Measurements from ENCODE around the gene SLC12A8. TPM values are rescaled to one million over a fixed set of nuclear protein-coding genes. Genes with fewer than 3 reads are reported as not detected.
"Not testable (repeated sequence)": the region's sequence is repeated elsewhere in the genome, so short reads cannot be mapped to it uniquely, and the experiment has no call there.

Gene SLC12A8
- total and polyA plus RNA-seq, 2 donors from 2014 or later: 5.4 to 29.1 TPM

DNA sequence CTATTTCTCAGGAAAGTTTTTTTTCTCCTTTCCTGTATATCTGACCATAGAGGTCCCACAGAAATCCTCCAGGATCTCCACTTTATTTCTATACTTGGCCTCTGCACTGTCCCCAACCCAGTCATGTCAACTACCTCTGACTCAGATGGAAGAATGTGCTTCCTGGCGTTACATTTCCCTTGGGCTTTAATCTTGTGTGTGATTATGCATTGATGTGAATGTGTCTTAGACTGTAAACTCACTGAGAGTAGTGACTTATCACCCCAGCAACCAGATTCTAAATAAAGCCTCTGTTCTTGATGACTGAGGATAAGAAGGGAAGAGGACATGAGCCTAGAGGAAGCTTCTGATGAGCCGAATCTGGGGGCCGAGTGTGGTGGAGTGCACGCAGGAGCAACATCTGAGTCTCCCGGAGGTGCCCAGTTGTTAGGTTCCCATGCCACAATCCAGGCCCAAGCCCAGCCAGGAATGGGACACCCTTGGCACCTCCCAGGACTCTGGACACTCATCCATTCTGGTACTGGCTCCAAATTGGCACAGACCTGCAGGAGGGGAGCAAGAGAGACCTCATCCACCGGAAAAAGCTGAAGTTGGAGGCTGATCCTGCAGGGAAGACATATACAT, 124.7 kb downstream of the SLC12A8 start:
- no peak overlapping the region for H3K4me3 ChIP-seq (ENCODE audit: low read length in 3 of 3)
- intact Hi-C loops (cut with DNase I): no loop called here
- H3K9me3 ChIP-seq (ENCODE audit: control insufficient read depth in 2 of 3, insufficient read depth in 1 of 3, low read length in 3 of 3): no peaks in the 10 kb centered on the region
- H3K9ac ChIP-seq (ENCODE audit: low read length in 3 of 3): no peak overlapping the region
- FAIRE-seq (no peak), DNase-seq (no peak)
- H3K27me3 ChIP-seq (ENCODE audit: control insufficient read depth, insufficient read depth, low read length): no peaks in the 10 kb centered on the region
- no peaks in the 10 kb centered on the region for H3K36me3 ChIP-seq (ENCODE audit: control insufficient read depth in 2 of 3, insufficient read depth in 3 of 3, low read length in 3 of 3)
- no peaks in the 10 kb centered on the region for H3K4me1 ChIP-seq (ENCODE audit: control insufficient read depth in 2 of 3, insufficient read depth in 2 of 3, low read depth in 1 of 3, low read length in 3 of 3)
- H3K27ac ChIP-seq (ENCODE audit: low read depth in 2 of 2, low read length in 2 of 2): no peak overlapping the region
- TF ChIP-seq, protein P1, sequence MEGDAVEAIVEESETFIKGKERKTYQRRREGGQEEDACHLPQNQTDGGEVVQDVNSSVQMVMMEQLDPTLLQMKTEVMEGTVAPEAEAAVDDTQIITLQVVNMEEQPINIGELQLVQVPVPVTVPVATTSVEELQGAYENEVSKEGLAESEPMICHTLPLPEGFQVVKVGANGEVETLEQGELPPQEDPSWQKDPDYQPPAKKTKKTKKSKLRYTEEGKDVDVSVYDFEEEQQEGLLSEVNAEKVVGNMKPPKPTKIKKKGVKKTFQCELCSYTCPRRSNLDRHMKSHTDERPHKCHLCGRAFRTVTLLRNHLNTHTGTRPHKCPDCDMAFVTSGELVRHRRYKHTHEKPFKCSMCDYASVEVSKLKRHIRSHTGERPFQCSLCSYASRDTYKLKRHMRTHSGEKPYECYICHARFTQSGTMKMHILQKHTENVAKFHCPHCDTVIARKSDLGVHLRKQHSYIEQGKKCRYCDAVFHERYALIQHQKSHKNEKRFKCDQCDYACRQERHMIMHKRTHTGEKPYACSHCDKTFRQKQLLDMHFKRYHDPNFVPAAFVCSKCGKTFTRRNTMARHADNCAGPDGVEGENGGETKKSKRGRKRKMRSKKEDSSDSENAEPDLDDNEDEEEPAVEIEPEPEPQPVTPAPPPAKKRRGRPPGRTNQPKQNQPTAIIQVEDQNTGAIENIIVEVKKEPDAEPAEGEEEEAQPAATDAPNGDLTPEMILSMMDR (IDR thresholded peaks at IDR 0.05; ENCODE audit: borderline replicate concordance, extremely low read depth, insufficient read depth): no peak

DNA sequence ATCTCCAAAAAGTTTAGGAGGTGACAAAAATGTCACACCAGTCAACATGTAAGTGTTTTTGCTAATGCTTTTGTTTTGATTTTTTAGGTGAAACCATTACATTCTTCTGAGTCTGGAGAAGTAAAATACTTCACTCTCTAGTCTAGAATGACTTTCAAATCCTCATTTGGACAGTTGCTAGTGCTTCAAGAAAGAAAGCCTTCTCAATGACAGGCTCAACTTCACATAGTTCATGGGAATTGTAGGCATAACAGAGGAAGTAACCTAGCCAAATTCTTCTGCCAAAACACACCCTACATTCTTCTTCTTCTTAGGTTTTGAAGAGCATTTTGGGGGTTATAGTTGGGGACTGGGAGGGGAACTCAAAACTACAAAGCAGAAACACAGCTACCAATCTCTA, 127.4 kb downstream of the SLC12A8 start:
- Histone ChIP-seq H3K4me3 (ENCODE audit: low read length in 3 of 3) (no peak overlapping the region), H3K36me3 (ENCODE audit: control insufficient read depth in 2 of 3, insufficient read depth in 3 of 3, low read length in 3 of 3) (no peaks in the 10 kb centered on the region), H3K27me3 (ENCODE audit: control insufficient read depth, insufficient read depth, low read length) (no peaks in the 10 kb centered on the region), H3K4me1 (ENCODE audit: control insufficient read depth in 2 of 3, insufficient read depth in 2 of 3, low read depth in 1 of 3, low read length in 3 of 3) (no peaks in the 10 kb centered on the region), H3K9me3 (ENCODE audit: control insufficient read depth in 2 of 3, insufficient read depth in 1 of 3, low read length in 3 of 3) (no peaks in the 10 kb centered on the region), H3K27ac (ENCODE audit: low read depth in 2 of 2, low read length in 2 of 2) (no peak overlapping the region), H3K9ac (ENCODE audit: low read length in 3 of 3) (no peak overlapping the region)
- intact Hi-C loops (cut with DNase I): no loop called here
- FAIRE-seq: no peak
- DNase-seq: no peak
- TF ChIP-seq, protein P1 (IDR thresholded peaks at IDR 0.05; ENCODE audit: borderline replicate concordance, extremely low read depth, insufficient read depth): no peak

DNA sequence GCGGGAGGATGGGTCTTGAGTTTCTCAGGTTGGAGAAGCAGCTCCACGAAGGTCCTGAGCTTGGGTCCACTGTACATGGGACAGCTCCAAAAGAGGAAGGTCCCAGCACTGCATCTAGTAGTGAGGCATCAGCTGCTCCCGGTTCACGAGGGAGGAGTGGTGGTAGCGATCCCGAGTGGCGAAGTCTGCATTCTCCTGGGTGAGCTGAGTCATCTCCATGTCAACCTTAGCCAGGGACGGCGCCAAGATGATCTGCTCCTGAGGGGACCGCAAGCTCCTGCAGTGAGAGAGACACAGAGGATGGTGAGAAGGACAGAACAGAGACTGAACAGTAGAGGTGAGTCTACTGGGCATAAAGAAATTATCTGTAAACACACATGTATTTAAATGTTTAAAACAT, 128.8 kb downstream of the SLC12A8 start:
- H3K4me3 ChIP-seq (ENCODE audit: low read length in 3 of 3): no peak overlapping the region
- no peaks in the 10 kb centered on the region for H3K4me1 ChIP-seq (ENCODE audit: control insufficient read depth in 2 of 3, insufficient read depth in 2 of 3, low read depth in 1 of 3, low read length in 3 of 3)
- no peak for FAIRE-seq
- H3K9ac ChIP-seq (ENCODE audit: low read length in 3 of 3): no peak overlapping the region
- TF ChIP-seq, protein P1 (IDR thresholded peaks at IDR 0.05; ENCODE audit: borderline replicate concordance, extremely low read depth, insufficient read depth): no peak
- intact Hi-C loops (cut with DNase I): no loop called here
- DNase-seq: no peak
- H3K27ac ChIP-seq (ENCODE audit: low read depth in 2 of 2, low read length in 2 of 2): no peak overlapping the region
- no peaks in the 10 kb centered on the region for H3K36me3 ChIP-seq (ENCODE audit: control insufficient read depth in 2 of 3, insufficient read depth in 3 of 3, low read length in 3 of 3)
- no peaks in the 10 kb centered on the region for H3K27me3 ChIP-seq (ENCODE audit: control insufficient read depth, insufficient read depth, low read length)
- no peaks in the 10 kb centered on the region for H3K9me3 ChIP-seq (ENCODE audit: control insufficient read depth in 2 of 3, insufficient read depth in 1 of 3, low read length in 3 of 3)

DNA sequence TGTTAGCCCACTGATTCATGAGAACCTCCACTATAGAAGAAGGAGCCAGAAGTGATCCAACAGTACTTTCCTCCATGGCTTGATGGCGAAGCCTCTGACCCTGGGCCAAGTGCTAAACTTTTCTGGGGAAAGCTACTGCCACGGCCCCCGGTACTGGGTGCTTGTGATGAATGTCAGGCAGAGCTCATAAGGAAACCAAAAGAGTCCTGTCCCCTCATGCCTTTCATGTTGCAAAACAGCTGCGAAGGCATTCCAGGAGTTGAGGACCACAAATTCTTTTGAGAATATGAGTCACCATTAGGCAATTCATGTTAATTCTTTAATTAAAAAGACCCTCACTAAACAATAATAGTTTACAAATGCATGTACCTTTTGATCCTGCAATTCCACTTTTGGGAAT, 130.2 kb downstream of the SLC12A8 start:
- FAIRE-seq; H3K9ac ChIP-seq (ENCODE audit: low read length in 3 of 3); H3K36me3 ChIP-seq (ENCODE audit: control insufficient read depth in 2 of 3, insufficient read depth in 3 of 3, low read length in 3 of 3); H3K4me3 ChIP-seq (ENCODE audit: low read length in 3 of 3); H3K9me3 ChIP-seq (ENCODE audit: control insufficient read depth in 2 of 3, insufficient read depth in 1 of 3, low read length in 3 of 3); H3K4me1 ChIP-seq (ENCODE audit: control insufficient read depth in 2 of 3, insufficient read depth in 2 of 3, low read depth in 1 of 3, low read length in 3 of 3); DNase-seq; intact Hi-C loops (cut with DNase I); H3K27me3 ChIP-seq (ENCODE audit: control insufficient read depth, insufficient read depth, low read length); H3K27ac ChIP-seq (ENCODE audit: low read depth in 2 of 2, low read length in 2 of 2): not testable (repeated sequence)

All from kidney (tissue), 14 donors.